Esophagus squamous epithelium (tissue), 5 donors: Measurements from ENCODE around the gene ROCK2. TPM values are rescaled to one million over a fixed set of nuclear protein-coding genes. Genes with fewer than 3 reads are reported as not detected.

Experiments
- DNase-seq: peaks from one replicate; lab custom pipeline; 2025; lab: John Stamatoyannopoulos, UW
- H3K27ac ChIP-seq, 4 donors: fragments of 200-600 bp; sonication (generic); one replicate each; pipeline ENCODE4 v1.5.1; 2016 to 2019; ENCODE audit warnings: mild to moderate bottlenecking in 1 of 4
- H3K27me3 ChIP-seq, 4 donors: fragments of 200-600 bp; sonication (generic); 1 replicate in 3 of 4; 2 replicates in 1 of 4; pipeline versions ENCODE4 v1.5.1 to v1.6.0; 2017 to 2021; ENCODE audit warnings: antibody characterized with exemption in 1 of 4
- H3K36me3 ChIP-seq, 3 donors: fragments of 200-600 bp; sonication (generic); one replicate each; pipeline ENCODE4 v1.5.1; 2016 to 2019
- H3K4me1 ChIP-seq, 3 donors: fragments of 200-600 bp; sonication (generic); one replicate each; pipeline ENCODE4 v1.5.1; 2017 to 2019
- H3K4me3 ChIP-seq, 4 donors: fragments of 200-600 bp; sonication (generic); 1 replicate in 3 of 4; 2 replicates in 1 of 4; pipeline ENCODE4 v1.5.1; 2016 to 2019; ENCODE audit warnings: mild to moderate bottlenecking in 2 of 4, moderate library complexity in 1 of 4
- H3K9me3 ChIP-seq, 3 donors: fragments of 200-600 bp; sonication (generic); one replicate each; pipeline ENCODE4 v1.5.1; 2016 to 2019
- CTCF ChIP-seq, 6 experiments: fragments of 450-650 bp in 4 of 6; fragments of 200-600 bp in 2 of 6; sonication (generic) in 2 of 6; IDR thresholded peaks; one replicate each; pipeline ENCODE4 v1.5.1; 2016 to 2019; ENCODE audit warnings: antibody characterized with exemption in 6 of 6, mild to moderate bottlenecking in 4 of 6, moderate library complexity in 4 of 6
- POLR2A ChIP-seq, 4 donors: fragments of 450-650 bp; IDR thresholded peaks; one replicate each; pipeline ENCODE4 v1.6.1; 2017; ENCODE audit warnings: antibody characterized with exemption in 4 of 4, mild to moderate bottlenecking in 4 of 4, moderate library complexity in 3 of 4
- WGBS, 2 donors: methylation state at CpG; one replicate each; pipeline ENCODE4 v1.1.5; 2018; 5-methylcytosine and 5-hydroxymethylcytosine counted together
- intact Hi-C: fragments of 100-400 bp; cut with DNase I; formaldehyde crosslinking; loops from one replicate; pipeline ENCODE4 v1.15.0; 2022
- total RNA-seq, 4 donors: library from RNA; depleted of rRNA; stranded (reverse); fragments of >200 nt; gene quantifications; one replicate each; pipeline ENCODE4 v1.1.0, GENCODE V29; 2016
- donor health status: DM: yes; HTN: yes; CAD: no.

The ROCK2 gene
- total RNA-seq, 4 donors from 2014 or later: 15.2 to 50.5 (median 21.4) TPM

- Histone ChIP-seq H3K27ac (no peak overlapping the region), H3K4me1 (no peaks in the 10 kb centered on the region), H3K36me3 (peaks cover 6 to 95% (median 9%) of the 10 kb centered on the region in 3 donors), H3K27me3 (no peaks in the 10 kb centered on the region), H3K4me3 (no peak overlapping the region), H3K9me3 (no peaks in the 10 kb centered on the region)
- DNase-seq: no peak
- intact Hi-C loops: no loop called here
- 90 to 92% methylated on average over 3 of the region's 3 CpGs for WGBS, 2 donors
- TF ChIP-seq CTCF (IDR thresholded peaks at IDR 0.05): no peak
- TF ChIP-seq POLR2A (IDR thresholded peaks at IDR 0.05): no peak
Observed at GRCh38 chr2:11215407-11215806, 129.0 kb downstream of the ROCK2 start.

GRCh38 chr2:11214770-11215169, 129.7 kb downstream of the ROCK2 start:
- DNase-seq: no peak
- Histone ChIP-seq H3K4me3 (no peak overlapping the region), H3K27ac (no peak overlapping the region), H3K9me3 (no peaks in the 10 kb centered on the region), H3K4me1 (no peaks in the 10 kb centered on the region), H3K36me3 (peaks cover 3 to 95% (median 9%) of the 10 kb centered on the region in 3 donors), H3K27me3 (no peaks in the 10 kb centered on the region)
- TF ChIP-seq POLR2A (IDR thresholded peaks at IDR 0.05) (no peak), CTCF (IDR thresholded peaks at IDR 0.05) (no peak)
- 66 to 68% methylated on average over 4 of the region's 4 CpGs for WGBS, 2 donors
- intact Hi-C loops: no loop called here

GRCh38 chr2:11213975-11214374, 130.5 kb downstream of the ROCK2 start:
- Histone ChIP-seq H3K4me3 (no peak overlapping the region), H3K4me1 (no peaks in the 10 kb centered on the region), H3K27ac (no peak overlapping the region), H3K27me3 (no peaks in the 10 kb centered on the region), H3K9me3 (no peaks in the 10 kb centered on the region), H3K36me3 (peaks cover 0 to 93% (median 9%) of the 10 kb centered on the region in 3 donors)
- no peak for DNase-seq
- WGBS, 2 donors: 96 to 100% methylated on average over 1 of the region's 1 CpG
- TF ChIP-seq POLR2A (IDR thresholded peaks at IDR 0.05) (no peak), CTCF (IDR thresholded peaks at IDR 0.05) (no peak)
- intact Hi-C loops: no loop called here

- no peak for DNase-seq
- 93 to 94% methylated on average over 5 of the region's 5 CpGs for WGBS, 2 donors
- no peak overlapping the region for H3K4me3 ChIP-seq
- no peaks in the 10 kb centered on the region for H3K4me1 ChIP-seq
- H3K27ac ChIP-seq: no peak overlapping the region
- H3K9me3 ChIP-seq: no peaks in the 10 kb centered on the region
- no peaks in the 10 kb centered on the region for H3K27me3 ChIP-seq
- H3K36me3 ChIP-seq: peaks cover 0 to 93% (median 9%) of the 10 kb centered on the region in 3 donors
- TF ChIP-seq CTCF (IDR thresholded peaks at IDR 0.05) (no peak), POLR2A (IDR thresholded peaks at IDR 0.05) (no peak)
- intact Hi-C loops: no loop called here
Observed at GRCh38 chr2:11213090-11213638, 131.3 kb downstream of the ROCK2 start.

GRCh38 chr2:11212645-11213044, 131.8 kb downstream of the ROCK2 start:
- no peak for DNase-seq
- Histone ChIP-seq H3K27ac (no peak overlapping the region), H3K27me3 (no peaks in the 10 kb centered on the region), H3K4me3 (no peak overlapping the region), H3K9me3 (no peaks in the 10 kb centered on the region), H3K4me1 (no peaks in the 10 kb centered on the region), H3K36me3 (peaks cover 0 to 93% (median 9%) of the 10 kb centered on the region in 3 donors)
- TF ChIP-seq POLR2A (IDR thresholded peaks at IDR 0.05) (no peak), CTCF (IDR thresholded peaks at IDR 0.05) (no peak)
- intact Hi-C loops: no loop called here
